ENCODE results near the gene DPPA4.
"Not testable (repeated sequence)": the region's sequence is repeated elsewhere in the genome, so short reads cannot be mapped to it uniquely, and the experiment has no call there.

The DPPA4 gene, protein sequence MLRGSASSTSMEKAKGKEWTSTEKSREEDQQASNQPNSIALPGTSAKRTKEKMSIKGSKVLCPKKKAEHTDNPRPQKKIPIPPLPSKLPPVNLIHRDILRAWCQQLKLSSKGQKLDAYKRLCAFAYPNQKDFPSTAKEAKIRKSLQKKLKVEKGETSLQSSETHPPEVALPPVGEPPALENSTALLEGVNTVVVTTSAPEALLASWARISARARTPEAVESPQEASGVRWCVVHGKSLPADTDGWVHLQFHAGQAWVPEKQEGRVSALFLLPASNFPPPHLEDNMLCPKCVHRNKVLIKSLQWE

DNA sequence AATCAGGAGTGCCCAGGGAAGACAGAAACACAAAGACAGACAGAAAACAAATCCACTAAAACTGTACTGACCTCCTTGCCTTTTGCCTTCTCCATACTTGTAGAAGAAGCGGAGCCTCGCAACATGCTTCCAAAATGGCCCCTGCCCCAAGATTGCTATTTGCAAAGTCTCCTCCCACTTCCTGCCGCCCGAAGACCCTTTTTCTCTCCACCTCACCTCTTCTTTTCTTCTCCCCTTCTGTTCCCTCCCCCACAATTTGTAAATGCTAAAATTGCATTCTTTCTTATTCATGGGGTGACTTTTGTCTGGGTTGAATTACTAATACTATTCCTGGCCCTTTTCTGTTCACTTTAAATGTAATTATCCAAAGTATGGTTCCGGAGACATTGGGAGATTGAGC is at the start of gene DPPA4:
DPPA4 (minus strand) TSS at position 154 of the 400 bp plus-strand sequence; CDS start at position 125, 29 bp downstream.
- no peak for DNase-seq

DNA sequence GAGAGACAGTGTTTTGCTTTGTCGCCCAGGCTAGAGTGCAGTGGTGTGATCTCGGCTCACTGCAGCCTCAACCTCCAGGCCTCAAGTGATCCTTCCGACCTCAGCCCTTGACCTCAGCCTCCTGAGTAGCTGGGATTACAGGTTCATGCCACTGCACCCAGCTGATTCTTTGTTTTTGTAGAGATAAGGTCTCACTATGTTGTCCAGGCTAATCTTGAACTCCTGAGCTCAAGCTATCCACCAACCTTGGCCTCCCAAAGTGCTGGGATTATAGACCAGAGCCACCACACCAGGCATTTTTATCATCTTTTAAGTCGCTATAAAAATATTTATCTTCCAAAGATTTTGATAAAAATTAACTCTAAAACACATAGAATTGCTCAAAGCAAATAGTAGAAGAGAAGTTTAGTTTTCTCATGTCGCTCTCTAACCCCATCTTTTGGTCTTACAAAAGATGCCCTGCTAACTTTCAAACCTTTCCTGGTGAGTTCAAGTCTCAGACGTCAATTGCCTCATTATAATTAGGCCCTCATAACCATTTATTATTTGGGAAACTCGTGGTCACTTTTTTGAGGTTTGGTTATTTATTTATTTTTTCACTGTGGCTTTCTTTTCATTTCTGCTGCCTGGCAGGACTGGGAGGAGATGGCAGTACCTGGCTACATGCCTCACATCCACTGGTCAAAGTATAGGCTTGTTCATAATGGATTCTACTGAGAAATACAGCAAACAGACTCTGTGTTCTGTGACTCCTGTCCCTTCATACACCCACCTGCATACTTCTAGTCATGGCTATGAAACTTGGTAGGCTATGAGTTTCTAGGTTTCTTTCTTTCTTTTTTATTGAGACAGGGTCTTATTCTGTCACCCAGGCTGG is 48.3 kb upstream of the DPPA4 start:
- DNase-seq = no peak

DNA sequence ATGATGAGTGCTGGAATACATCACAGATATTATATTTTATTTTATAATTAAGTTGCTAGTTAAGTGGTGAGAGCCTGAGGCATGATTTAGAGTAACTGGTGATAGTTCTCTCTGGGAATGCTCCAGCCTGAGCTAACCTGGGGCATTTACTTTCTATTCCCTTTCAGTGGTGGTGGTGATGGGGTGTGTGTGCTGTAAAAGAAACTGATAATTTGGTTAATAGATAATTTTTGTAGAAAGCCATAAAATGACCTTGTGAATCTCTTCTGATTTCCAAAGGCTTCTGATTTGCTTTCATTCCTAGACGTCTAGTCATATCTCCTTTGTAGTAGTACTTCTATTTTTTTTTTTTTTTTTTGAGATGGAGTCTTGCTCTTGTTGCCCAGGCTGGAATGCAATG is 46.8 kb upstream of the DPPA4 start:
- no peak for DNase-seq

DNA sequence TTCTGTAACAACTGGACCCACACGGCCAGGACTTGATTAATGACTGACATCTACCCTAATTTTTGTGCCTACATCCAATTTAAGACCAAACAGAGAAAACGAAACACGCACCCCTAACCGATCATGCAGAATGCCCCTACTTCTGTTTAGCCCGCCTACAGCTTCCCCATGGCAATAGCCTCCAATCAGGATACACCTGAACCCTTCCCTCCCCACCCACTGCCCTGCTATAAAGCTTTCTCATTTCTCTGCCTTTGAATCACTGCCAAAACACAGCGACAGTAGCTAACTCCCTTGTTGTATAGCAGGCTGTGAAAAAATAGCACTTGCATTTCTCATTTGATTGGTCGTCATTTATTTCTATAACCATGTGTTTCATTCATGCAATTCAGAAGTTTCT is 45.2 kb upstream of the DPPA4 start:
- no peak for DNase-seq

DNA sequence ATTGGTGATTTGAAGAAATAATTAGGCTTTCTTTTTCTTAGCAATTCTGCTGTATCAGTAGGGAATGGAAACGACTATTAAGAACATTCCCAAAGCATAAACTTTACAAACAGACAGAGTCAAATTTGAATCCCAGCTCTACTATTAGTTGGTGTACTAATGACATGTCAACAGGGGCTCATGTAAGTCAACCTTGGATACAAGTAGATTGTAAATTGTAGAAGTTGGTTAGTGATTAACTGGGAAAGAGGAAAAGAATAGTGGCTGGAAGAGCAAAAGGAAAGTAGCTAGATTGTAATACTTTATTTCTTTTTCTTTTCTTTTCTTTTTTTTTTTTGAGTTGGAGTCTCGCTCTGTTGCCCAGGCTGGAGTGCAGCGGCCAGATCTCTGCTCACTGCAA is 38.6 kb upstream of the DPPA4 start:
- no peak for DNase-seq

DNA sequence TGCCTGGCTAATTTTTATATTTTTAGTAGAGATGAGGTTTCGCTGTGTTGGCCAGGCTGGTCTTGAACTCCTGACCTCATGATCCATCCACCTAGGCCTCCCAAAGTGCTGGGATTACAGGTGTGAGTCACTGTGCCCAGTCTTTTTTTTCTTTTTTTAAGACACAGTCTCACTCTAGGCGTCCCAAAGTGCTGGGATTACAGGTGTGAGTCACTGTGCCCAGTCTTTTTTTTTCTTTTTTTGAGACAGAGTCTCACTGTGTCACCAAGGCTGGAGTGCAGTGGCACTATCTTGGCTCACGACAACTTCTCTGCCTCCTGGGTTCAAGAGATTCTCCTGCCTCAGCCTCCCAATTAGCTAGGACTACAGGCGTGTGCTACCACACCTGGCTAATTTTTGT is 37.1 kb upstream of the DPPA4 start:
- DNase-seq = not testable (repeated sequence)

DNA sequence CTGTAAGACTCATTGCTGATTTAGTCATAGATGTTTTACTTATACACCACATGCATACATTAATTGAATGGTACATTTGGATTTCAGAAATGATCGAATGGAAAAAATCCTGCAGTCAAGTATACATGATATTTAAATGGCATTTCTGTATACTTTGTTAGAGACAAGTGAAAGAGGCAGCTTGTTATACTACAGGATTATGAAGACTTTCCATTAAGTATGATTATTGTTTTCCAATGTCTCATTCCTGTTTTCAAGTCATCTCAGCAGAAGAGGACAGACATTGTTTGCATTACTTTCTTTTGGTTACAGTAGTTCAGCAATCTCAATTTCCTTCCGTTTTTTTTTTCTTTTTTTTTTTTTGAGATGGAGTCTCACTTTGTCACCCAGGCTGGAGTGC is 36.6 kb upstream of the DPPA4 start:
- no peak for DNase-seq

DNA sequence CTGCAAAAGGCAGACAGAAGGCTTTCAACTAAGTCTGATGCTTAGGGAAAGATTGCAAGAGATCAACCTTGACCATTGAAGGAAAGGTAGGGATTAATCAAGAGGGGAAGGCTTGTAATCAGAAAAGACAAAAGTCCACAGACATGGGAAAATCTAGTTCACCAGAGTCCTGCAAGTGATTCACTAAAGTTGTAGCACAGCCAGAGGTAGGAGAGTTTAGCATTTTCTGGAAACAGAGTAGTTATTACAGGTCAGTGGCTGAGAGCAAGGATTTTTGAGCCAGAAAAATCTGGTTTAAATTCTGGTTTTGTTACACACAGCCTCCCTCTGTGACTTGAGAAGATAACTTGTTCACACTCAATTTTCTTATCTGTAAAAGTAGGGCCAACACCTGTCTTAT is 35.3 kb upstream of the DPPA4 start:
- no peak for DNase-seq

DNA sequence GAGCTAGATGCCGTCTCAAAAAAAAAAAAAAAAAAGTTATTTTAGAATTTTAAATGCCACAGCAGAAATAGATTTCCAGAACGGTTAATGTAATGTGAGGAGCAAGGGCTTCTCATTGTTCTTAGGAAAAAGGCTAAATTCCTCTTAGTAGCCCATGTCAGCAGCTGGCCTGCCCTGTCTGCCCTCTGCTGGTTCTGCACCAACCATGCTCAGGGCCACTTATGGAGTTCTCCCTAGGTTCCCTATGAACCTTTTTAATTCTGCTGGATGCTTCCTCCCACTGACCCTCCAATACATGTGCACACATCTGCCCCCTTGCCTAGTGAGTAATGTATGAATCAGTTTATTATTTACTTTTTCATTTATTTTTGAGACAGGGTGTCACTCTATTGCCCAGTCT is 32.2 kb upstream of the DPPA4 start:
- DNase-seq = no peak

DNA sequence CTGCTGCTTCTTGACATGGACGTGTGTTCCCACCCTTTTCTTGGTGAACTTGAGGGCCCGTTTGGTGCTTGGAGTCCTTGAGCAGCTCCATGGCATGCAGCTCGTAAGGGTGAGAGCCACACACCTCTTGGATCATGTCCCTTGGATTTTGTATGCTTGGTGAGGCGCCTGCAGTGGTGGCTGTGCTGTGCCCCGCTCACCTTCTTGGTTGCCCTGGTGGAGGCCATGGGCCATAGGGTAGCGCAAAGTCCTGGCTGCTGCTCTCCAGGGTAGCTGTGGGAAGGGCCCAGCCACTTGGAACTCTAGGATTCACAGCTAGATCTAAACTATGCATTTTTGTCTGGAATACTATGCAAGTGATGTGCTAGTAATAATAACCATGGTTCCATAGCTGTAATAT is 26.7 kb upstream of the DPPA4 start:
- no peak for DNase-seq

DNA sequence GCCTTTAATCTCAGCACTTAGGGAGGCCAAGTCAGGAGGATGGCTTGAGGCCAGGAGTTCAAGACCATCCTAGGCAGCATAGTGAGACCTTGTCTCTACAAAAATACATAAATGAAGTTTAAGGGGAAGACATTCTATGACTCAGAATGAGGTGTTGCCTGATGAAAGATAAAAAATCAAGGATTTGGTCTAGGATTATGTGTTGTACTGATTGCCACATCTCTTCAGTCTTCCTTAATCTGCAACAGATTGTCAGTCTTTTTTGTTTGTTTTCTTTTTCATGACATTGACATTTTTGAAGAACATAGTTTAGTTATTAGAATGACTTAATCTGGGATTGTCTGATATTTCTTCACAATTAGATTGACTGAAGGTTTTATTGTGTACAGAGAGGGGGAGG is 26.3 kb upstream of the DPPA4 start:
- DNase-seq = no peak

DNA sequence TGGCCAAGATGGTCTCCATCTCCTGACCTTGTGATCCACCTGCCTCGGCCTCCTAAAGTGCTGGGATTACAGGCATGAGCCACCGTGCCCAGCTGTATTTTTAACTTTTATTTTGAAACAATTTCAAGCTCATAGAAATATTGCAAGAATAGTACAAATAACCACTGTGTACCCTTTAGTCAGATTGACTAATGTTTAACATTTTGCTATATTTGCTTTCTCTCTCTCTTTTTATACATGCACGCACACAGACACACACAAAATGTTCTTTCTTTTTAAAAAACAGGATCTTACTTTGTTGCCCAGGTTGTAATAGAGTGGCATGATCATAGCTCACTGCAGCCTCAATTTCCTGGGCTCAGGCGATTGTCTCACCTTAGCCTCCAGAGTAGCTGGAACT is 25.5 kb upstream of the DPPA4 start:
- no peak for DNase-seq

DNA sequence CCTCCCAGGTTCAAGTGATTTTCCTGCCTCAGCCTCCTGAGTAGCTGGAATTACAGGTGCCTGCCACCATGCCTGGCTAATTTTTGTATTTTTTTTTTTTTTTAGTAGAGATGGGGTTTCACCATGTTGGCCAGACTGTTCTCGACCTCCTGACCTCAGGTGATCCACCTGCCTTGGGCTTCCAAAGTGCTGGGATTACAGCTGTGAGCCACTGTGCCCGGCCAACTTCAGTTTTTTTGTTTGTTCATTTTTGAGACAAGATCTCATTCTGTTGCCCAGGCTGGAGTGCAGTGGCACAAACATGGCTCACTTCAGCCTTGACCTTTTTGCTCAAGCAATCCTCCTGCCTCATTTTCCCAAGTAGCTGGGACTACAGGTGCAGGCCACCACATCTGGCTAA is 21.5 kb upstream of the DPPA4 start:
- not testable (repeated sequence) for DNase-seq

DNA sequence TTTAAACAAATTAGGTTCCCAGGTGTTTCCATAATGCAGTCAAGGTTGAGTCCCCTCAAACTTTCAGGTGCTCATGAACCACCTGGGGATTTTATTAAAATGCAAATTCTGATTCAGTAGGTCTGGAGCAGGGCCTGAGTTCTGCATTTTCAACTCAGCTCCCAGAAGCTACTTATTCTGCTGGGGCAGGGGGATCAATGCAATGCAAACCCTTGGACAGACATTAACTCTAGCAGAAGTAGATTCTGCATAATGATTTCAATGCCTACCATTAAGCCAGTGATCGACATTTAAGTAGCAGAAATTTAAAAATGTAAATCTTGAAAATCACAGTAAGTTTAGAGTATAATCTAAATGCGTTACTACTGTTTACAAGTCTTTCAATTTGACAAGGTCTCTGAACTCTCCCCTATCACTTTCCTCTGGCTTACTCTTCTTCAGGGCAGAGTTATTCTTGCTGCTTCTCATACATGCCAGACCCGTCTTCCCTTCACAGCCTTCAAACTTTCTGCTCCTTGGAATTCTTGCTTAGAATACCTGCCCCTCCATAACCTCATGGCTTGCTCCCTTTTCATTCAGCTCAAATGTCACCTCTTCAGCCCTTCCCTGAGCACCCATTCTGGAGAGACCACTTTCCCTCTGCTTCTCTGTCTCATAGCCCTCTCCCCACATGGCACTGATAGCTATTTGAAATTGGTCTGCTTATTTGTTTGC is 19.3 kb upstream of the DPPA4 start:
- no peak for DNase-seq

DNA sequence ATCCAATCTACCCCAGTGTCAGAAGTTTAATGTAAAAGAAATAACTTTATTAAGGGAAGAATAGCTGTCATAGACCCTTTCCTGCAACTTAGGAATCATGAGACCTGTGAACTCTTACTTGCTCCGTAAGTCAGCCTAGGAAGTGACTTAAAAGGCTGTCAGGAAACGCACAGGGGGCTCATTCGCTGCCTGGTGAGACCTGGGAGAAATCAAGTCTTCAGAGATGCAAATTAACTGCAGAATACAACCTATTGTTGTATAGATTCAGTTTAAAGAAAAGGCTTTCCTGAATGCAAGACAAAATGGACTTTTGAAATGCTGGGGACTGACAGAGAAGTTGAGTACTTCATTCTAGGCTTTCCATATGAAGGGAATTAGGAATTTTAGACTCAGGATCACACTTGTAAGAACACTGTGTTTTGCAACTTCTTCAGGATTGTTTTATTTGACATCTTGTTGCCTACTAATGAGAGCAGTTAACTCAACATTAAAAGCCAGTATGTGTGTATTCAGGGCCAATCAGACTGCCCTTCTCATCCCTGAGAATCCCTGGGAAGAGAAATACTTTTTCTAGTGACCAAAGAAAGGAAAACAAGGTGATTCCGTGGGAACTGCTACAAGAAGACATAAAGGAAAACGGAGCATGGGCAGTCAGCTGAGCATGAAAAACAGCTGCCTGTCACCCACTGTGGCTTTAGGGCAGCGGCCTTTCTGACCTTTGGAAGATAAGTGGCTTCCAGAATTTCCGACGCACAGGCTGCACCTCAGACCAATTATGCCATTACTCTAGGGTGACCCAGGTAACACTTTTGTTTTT is 18.5 kb upstream of the DPPA4 start:
- DNase-seq = no peak

DNA sequence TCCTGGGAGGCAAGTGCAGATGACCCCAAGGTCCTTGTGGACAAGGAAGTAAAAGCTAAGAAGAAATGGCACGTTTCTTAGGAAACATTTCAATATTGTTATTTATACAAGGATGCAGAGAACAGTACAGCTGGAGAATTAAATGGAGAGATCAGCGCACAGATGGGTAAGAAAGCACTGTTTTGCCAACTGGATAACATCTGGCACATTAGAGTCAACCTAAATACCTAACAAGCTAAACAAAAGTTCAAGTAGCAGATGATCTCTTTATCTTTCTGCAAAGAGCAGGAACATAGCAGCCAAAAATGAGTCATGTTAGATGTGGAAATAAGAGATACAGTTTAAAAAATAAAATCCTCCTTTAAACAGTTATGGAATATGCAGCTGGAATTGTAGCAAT is 15.7 kb upstream of the DPPA4 start:
- DNase-seq = no peak

DNA sequence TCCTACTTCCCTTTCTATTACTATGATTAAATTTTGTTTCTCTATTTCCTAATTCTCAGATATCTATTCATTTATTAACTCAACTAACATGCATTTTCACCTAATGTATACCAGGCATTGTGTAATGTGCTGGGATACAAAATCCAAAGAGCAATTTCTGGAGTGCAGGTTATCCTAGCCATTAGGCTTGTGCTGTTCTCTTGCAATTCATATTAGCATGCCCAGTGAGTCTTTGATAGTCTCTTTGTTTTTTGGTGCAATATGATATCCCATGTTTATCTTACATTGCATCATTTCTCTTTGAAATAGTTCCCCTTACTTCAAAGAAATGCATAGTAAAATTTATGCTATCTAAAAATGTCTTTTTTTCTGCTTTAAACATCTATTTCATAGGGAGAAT is 13.9 kb upstream of the DPPA4 start:
- no peak for DNase-seq

DNA sequence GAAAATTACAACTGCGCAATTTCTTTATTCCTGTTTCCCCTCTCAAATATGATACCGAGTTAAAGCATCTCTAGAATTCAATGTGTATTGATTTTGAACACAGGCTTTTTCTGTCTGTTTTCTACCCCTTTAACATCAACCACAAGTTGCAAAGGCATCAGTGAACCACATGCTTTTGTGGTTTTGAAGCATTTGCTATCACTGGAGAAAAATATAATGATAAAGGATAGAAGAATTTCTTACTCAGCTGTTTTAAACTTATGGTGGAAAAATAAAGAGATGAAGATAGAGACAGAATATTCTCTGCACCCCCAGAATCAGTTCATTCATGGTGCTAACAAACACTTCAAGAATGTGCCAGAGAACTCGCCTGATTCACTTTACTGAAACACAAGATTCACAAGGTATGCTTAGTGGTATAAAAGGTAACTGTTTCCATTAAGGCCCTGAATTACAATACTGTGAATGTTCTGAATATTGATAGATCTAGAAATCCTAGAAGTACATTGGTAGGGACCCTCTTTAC is 9.5 kb upstream of the DPPA4 start:
- DNase-seq = no peak

DNA sequence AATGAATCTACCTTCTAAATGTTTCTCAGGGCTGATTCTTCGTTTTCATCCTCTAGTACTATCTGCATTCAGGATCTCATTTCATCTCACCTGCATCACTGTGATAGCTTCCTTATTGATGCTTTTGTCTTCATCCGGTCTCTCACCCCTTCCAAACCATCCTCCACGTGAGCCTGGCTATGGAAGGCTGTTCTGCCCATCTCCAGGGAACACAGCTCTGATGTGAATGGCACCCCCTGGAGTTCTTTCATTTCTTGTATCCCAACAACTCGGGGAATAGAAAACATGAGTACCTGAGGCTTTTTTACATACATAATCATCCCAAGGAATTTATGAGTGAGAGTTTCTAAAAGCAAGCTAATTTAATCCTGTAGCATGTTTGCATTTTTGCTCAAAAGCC is 8.8 kb upstream of the DPPA4 start:
- no peak for DNase-seq

DNA sequence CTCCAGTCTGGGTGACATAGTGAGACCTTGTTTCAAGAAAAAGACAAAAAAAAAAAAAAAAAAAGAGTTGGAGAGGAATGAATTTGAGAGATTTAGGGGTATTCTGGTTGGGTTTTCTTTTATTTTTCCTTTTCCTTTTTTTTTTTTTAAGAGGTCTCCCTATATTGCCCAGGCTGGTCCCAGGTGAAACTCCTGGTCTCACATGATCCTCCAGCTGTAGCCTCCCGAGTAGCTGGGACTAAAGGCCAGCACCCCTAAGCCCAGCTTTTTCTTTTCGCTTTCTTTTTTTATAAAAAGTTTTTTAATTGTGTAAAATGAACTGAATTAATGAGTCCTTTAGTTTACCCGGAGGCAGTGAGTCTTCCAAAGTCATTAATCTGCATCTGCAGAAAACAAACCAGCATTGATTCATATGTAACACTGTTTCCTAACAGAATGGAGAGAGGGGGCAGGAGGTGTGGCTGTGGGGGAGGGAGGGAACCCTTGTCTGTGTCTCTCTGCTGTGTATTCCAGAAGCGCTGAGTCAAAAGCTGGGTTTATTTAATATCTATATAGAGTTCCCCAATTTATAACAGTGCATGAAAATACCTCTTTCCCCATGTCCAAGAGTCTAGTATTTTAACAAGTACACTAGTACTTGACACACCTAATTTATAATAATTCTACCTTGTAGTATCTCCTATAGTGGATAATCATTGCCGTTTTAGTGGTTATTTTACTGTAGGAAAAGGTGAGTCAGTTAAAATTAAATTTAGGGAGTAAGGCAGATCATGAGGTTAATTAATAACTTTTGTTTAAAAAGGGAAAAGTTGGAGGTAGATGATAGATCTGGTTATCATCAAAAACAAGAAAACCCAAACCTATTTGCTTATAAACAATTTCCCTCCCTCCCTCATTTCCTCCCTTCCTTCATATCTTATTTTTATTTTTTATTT is 2.6 kb upstream of the DPPA4 start:
- no peak for DNase-seq

DNA sequence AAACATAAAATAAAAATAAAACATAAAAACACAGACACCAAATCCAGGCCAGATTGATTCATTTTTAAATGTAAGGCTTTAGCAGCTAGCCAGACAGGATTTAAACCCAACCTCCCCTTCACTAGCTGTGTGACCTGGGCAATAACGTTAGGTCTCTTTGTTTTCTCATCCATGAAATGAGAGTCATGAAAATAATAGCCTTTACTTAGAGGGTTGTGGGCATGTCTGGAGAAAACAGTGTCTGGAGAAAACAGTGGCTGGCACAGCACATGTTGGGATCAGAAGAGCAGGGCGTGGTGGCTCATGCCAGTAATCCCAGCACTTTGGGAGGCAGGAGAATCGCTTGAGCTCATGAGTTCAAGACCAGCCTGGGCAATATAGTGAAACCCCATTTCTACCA is 1.9 kb upstream of the DPPA4 start:
- no peak for DNase-seq

DNA sequence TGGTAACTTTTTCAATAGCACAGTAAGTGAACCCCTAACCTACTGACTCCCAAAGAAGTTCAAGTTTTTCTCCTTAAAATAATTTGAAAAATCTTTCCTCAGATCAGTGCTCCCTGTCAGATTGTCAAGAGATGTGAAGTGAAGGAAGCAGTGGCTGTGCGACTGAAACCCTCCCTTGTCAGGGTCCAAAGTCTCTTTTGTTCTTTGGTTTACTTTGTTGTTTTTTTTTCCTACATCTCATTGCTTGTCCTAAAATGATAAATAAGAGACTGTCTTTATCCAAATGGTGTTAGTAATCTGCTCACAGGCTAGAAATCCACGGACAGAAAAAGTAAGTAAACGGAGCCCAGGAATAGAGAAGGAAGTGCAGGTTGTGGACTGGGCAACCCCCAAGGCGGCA is 976 bp upstream of the DPPA4 start:
- no peak for DNase-seq
